ENCODE results near the gene SNPH. TPM values are rescaled to one million over a fixed set of nuclear protein-coding genes. Genes with fewer than 3 reads are reported as not detected.
A peak's percentile ranks its signal among the peaks of the same experiment; 100 is the strongest.

Gene SNPH
- total RNA-seq, 1 donor from 2014 or later = 4.3 TPM

DNA sequence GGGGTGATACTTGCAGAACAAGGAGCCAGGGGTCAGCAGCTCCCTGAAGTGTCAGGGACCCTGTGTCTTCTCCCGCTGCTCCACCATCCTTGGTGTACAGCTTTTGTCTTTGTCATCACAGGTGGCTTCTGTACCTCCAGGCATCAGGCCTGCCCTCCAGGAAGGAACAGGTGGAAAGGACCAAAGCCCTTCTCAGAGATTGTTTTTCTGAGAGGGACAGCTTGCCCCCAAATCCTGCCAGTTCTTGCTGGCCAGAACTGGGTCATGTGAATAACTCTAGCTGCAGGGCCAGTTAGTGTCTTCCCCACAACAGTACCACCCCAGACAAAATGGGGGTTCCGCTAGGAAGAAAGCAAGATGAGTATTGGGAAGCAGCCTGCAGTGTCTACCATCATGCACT, 31.4 kb downstream of the SNPH start:
- Histone ChIP-seq H3K36me3 (no peaks in the 10 kb centered on the region), H3K4me3 (no peak overlapping the region), H3K27me3 (no peaks in the 10 kb centered on the region), H3K4me1 (no peaks in the 10 kb centered on the region), H3K27ac (no peak overlapping the region), H3K9me3 (no peaks in the 10 kb centered on the region)
- intact Hi-C loops (cut with DNase I) = no loop called here
- TF ChIP-seq, protein P1, sequence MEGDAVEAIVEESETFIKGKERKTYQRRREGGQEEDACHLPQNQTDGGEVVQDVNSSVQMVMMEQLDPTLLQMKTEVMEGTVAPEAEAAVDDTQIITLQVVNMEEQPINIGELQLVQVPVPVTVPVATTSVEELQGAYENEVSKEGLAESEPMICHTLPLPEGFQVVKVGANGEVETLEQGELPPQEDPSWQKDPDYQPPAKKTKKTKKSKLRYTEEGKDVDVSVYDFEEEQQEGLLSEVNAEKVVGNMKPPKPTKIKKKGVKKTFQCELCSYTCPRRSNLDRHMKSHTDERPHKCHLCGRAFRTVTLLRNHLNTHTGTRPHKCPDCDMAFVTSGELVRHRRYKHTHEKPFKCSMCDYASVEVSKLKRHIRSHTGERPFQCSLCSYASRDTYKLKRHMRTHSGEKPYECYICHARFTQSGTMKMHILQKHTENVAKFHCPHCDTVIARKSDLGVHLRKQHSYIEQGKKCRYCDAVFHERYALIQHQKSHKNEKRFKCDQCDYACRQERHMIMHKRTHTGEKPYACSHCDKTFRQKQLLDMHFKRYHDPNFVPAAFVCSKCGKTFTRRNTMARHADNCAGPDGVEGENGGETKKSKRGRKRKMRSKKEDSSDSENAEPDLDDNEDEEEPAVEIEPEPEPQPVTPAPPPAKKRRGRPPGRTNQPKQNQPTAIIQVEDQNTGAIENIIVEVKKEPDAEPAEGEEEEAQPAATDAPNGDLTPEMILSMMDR (IDR thresholded peaks at IDR 0.05) = no peak
- ATAC-seq (no peak), DNase-seq (no peak)

DNA sequence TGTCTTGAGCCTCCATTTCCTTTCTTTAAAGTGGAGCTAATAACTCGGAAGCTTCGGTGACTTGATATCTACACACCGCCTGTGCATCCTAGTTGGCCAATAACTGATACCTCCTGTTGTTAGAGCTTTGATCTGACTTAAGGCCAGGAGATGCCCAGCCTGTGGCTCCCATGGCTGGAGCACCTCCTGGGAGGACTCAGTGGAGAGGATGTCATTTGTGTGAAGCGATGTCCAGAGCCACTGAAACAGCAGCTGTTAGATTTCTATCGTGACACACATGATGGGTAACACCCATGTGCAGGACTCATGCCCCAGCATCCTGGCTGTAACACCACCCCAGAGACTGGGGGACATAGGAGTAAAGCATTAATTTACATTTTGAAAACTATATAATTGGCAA, 32.1 kb downstream of the SNPH start:
- Histone ChIP-seq H3K4me1 (no peaks in the 10 kb centered on the region), H3K9me3 (no peaks in the 10 kb centered on the region), H3K36me3 (no peaks in the 10 kb centered on the region), H3K27ac (no peak overlapping the region), H3K4me3 (no peak overlapping the region), H3K27me3 (no peaks in the 10 kb centered on the region)
- TF ChIP-seq, protein P1 (IDR thresholded peaks at IDR 0.05) = no peak
- intact Hi-C loops (cut with DNase I) = no loop called here
- DNase-seq (no peak), ATAC-seq (no peak)

DNA sequence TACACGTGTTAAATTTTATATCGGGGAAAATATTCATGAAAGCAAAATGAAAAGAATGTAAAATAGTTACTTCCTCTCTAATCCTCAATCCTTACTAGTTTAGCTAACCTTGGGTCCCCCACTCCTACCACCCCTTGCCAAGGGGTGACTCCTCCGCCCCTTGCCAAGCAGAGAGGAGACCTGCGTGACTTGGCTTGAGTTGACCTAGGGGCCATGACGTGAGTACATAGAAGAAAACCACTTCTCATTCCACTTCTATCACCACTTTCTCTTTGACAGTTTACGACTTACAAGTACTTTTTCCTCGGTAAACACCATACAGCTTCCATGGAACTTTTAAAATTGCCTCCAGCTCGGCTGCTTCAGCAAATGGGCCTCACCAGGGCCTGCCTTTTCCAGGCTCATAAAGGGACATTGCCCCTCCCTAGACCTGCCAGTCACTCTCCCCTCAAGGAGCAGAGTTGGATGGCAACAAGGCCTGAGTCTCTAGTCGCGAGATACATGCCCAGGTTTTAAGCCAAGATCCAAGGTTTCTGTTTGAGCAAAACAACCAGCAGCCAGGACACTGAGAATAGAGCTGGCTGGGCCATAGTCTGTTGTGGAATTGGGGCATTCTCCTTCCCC, 32.9 kb downstream of the SNPH start:
- H3K27ac ChIP-seq = no peak overlapping the region

DNA sequence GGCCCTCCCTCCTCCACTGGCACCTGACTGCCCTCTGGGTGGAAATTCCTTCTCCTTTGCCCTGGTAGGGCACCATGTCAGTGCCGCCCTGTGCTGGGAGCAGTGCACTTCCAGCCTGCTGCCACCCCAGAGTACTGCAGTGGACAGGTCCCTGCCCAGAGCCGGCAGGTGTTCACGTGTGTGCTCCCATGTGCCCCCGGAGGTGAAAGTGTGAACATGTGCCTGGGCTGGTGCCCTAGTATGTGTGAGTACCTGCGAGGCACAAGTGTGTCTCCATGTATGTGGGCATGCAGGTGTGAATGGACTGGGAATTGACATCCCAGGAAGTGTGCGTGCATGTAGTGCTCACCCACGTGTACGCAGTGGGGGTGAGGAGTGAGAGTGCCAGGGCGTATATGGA, 33.4 kb downstream of the SNPH start:
- ATAC-seq = peak; percentile 50
- no peaks in the 10 kb centered on the region for H3K9me3 ChIP-seq
- peak; percentile 61 for DNase-seq
- H3K4me3 ChIP-seq = no peak overlapping the region
- H3K27me3 ChIP-seq = no peaks in the 10 kb centered on the region
- TF ChIP-seq, protein P1 (IDR thresholded peaks at IDR 0.05) = no peak
- H3K4me1 ChIP-seq = no peaks in the 10 kb centered on the region
- H3K27ac ChIP-seq = no peak overlapping the region
- intact Hi-C loops (cut with DNase I) = no loop called here
- no peaks in the 10 kb centered on the region for H3K36me3 ChIP-seq

More for the DNA sequence above, 32.9 kb downstream of the SNPH start:
- intact Hi-C loops (cut with DNase I) = no loop called here
- H3K4me3 ChIP-seq = no peak overlapping the region
- peak; percentile 22 for ATAC-seq
- H3K27me3 ChIP-seq = no peaks in the 10 kb centered on the region
- H3K9me3 ChIP-seq = no peaks in the 10 kb centered on the region
- no peaks in the 10 kb centered on the region for H3K4me1 ChIP-seq
- H3K36me3 ChIP-seq = no peaks in the 10 kb centered on the region
- TF ChIP-seq, protein P1 (IDR thresholded peaks at IDR 0.05) = no peak
- DNase-seq = peak; percentile 35

DNA sequence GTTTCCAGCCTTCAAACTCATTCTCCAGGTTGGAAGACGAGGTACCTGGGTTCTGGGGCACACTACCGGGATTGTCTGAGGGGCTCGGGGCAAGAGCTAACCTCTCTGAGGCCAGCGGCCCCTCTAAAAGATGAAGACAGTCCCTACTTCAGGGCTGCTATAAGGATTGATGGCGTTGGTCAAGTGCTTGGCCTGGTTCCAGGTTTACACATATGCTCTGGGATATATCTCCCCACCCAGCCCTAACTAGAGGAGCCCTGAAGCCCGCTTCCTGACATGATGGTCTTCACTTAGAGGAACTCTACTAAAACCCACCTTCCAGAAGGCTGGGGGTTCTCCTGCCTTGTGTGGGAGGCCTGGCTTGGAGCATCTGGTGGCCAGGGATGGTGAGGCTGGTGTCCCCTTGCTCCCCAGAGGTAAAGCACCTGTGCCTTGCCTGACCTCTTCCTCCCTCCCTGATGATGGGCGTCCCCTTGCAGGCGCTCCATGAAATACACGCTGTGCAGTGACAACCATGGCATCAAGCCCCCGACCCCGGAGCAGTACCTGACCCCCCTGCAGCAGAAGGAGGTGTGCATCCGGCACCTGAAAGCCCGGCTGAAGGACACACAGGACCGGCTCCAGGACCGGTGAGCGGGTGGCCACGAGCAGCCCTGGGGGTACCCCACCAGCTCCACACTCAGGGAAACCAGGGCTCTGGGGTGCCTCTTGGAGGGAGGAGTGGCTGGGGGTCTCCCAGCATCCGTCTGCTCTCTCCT, 34.2 kb downstream of the SNPH start:
- H3K36me3 ChIP-seq = no peaks in the 10 kb centered on the region
- no peaks in the 10 kb centered on the region for H3K9me3 ChIP-seq
- no peak overlapping the region for H3K27ac ChIP-seq
- TF ChIP-seq, protein P1 (IDR thresholded peaks at IDR 0.05) = no peak
- H3K4me1 ChIP-seq = no peaks in the 10 kb centered on the region
- intact Hi-C loops (cut with DNase I) = no loop called here
- no peak for DNase-seq
- ATAC-seq = no peak
- no peak overlapping the region for H3K4me3 ChIP-seq
- H3K27me3 ChIP-seq = no peaks in the 10 kb centered on the region
